Measurements from ENCODE around the gene SORCS3. TPM values are rescaled to one million over a fixed set of nuclear protein-coding genes. Genes with fewer than 3 reads are reported as not detected.

Gene SORCS3
- total RNA-seq, 1 donor from 2014 or later, result not detected

GRCh38 chr10:105017691-105018090 is 376.6 kb downstream of the SORCS3 start:
- intact Hi-C loops (cut with DNase I), result no loop called here
- no peak for DNase-seq
- ATAC-seq, result no peak

GRCh38 chr10:105023211-105024111 is 382.4 kb downstream of the SORCS3 start:
- no peak for DNase-seq
- ATAC-seq, result no peak
- no peaks in the 10 kb centered on the region for H3K4me1 ChIP-seq
- no peak for TF ChIP-seq CTCF (IDR thresholded peaks at IDR 0.05)
- intact Hi-C loops (cut with DNase I), result no loop called here
- H3K27ac ChIP-seq, result no peak overlapping the region
- H3K9me3 ChIP-seq, result no peaks in the 10 kb centered on the region
- H3K4me3 ChIP-seq, result no peak overlapping the region
- H3K27me3 ChIP-seq (ENCODE audit: low read depth), result no peaks in the 10 kb centered on the region
- H3K36me3 ChIP-seq, result no peaks in the 10 kb centered on the region

More at GRCh38 chr10:105017691-105018090, 376.6 kb downstream of the SORCS3 start:
- H3K27me3 ChIP-seq (ENCODE audit: low read depth), result no peaks in the 10 kb centered on the region
- TF ChIP-seq CTCF (IDR thresholded peaks at IDR 0.05), result no peak
- H3K9me3 ChIP-seq, result no peaks in the 10 kb centered on the region
- H3K36me3 ChIP-seq, result no peaks in the 10 kb centered on the region
- no peak overlapping the region for H3K27ac ChIP-seq
- H3K4me3 ChIP-seq, result no peak overlapping the region
- H3K4me1 ChIP-seq, result no peaks in the 10 kb centered on the region

DNA sequence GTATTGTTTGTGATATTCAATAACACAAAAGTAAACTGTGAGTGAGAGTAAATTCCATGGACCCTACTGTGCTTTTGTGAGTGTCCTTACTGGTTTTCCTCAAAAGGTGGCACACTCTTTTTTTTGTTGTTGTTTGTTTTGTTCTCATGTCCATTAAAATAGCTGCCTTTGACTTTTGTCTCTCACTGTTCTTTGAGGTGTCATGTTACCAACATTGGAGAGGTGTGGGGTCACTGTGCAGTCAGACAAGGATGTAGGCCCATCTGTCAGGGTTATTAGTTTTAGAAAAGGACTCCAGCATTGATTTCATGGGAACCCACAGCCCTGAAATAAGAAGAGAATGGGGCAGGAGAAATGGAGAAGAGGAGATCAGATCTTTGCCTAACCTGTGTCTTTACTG is 383.1 kb downstream of the SORCS3 start:
- Histone ChIP-seq H3K27me3 (ENCODE audit: low read depth) (no peaks in the 10 kb centered on the region), H3K4me3 (no peak overlapping the region), H3K27ac (no peak overlapping the region), H3K36me3 (no peaks in the 10 kb centered on the region), H3K4me1 (no peaks in the 10 kb centered on the region), H3K9me3 (no peaks in the 10 kb centered on the region)
- intact Hi-C loops (cut with DNase I), result no loop called here
- ATAC-seq (no peak), DNase-seq (no peak)
- no peak for TF ChIP-seq CTCF (IDR thresholded peaks at IDR 0.05)

- DNase-seq (no peak), ATAC-seq (no peak)
- intact Hi-C loops (cut with DNase I), result no loop called here
- Histone ChIP-seq H3K4me1 (no peaks in the 10 kb centered on the region), H3K36me3 (no peaks in the 10 kb centered on the region), H3K9me3 (no peaks in the 10 kb centered on the region), H3K4me3 (no peak overlapping the region), H3K27me3 (ENCODE audit: low read depth) (no peaks in the 10 kb centered on the region), H3K27ac (no peak overlapping the region)
- no peak for TF ChIP-seq CTCF (IDR thresholded peaks at IDR 0.05)
These were observed 384.0 kb downstream of the SORCS3 start for GRCh38 chr10:105025092-105025491.

DNA sequence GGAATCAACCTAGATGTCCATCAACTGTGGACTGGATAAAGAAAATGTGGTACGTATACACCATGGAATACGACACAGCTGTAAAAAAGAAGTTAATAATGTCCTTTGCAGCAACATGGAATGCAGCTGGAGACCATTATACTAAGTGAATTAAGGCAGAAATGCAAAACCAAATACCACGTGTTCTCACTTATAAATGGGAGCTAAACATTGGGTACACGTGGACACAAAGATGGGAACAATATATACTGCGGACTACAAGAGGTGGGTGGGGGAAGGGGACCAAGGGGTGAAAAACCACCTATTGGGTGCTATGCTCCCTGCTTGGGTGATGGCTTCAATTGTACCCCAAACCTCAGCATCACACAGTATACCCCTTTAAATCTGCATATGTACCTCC is 385.5 kb downstream of the SORCS3 start:
- no peak for TF ChIP-seq CTCF (IDR thresholded peaks at IDR 0.05)
- DNase-seq, result no peak
- no peaks in the 10 kb centered on the region for H3K36me3 ChIP-seq
- no peak for ATAC-seq
- intact Hi-C loops (cut with DNase I), result no loop called here
- H3K4me1 ChIP-seq, result no peaks in the 10 kb centered on the region
- no peaks in the 10 kb centered on the region for H3K9me3 ChIP-seq
- no peak overlapping the region for H3K27ac ChIP-seq
- no peak overlapping the region for H3K4me3 ChIP-seq
- H3K27me3 ChIP-seq (ENCODE audit: low read depth), result no peaks in the 10 kb centered on the region

Data from lower lobe of right lung (tissue), 2 donors.